ENCODE data around the gene ZNF827. TPM values are rescaled to one million over a fixed set of nuclear protein-coding genes. Genes with fewer than 3 reads are reported as not detected.

The ZNF827 gene
- total and polyA plus RNA-seq, 2 of the 8 experiments (the other 6 are each of a cell fraction or from before 2014, with no cell fraction given): 25.3 to 26.2 TPM

DNA sequence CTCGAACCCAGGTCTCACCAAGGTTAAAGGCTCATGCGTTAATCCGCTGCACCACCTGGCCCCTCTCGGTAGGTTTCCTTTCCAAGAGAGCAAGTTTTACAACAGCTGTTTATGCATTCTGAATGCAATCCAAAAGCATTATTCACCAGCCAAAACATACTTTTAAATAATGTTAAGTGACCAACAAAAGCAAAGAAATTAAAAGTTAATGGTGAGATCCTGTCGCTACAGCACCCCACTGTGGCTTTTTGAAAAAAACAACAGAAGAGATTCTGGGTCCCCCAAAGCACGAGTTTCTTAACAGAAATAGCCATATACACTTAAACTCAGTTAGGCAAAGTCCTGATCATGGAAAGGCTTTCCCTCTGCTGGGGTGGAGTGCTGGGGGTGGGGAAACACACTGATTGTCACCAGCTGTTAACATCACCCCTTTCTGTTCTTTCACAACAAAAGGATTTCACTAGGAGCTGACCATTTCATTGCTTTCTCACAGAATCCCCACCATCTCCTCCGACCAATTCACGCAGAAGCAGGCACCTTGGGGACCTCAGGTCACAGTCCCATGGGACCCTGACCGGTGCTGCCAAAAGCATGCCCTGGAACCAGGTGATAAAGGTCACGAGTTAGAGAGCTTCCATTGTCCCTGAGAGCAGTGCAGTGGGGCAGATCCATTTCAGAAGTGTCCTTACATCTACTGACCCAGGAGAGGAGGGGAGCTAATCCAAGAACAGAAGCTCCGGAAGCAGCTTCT is 51.2 kb downstream of the ZNF827 start (continued):
- TF ChIP-seq, protein P1, sequence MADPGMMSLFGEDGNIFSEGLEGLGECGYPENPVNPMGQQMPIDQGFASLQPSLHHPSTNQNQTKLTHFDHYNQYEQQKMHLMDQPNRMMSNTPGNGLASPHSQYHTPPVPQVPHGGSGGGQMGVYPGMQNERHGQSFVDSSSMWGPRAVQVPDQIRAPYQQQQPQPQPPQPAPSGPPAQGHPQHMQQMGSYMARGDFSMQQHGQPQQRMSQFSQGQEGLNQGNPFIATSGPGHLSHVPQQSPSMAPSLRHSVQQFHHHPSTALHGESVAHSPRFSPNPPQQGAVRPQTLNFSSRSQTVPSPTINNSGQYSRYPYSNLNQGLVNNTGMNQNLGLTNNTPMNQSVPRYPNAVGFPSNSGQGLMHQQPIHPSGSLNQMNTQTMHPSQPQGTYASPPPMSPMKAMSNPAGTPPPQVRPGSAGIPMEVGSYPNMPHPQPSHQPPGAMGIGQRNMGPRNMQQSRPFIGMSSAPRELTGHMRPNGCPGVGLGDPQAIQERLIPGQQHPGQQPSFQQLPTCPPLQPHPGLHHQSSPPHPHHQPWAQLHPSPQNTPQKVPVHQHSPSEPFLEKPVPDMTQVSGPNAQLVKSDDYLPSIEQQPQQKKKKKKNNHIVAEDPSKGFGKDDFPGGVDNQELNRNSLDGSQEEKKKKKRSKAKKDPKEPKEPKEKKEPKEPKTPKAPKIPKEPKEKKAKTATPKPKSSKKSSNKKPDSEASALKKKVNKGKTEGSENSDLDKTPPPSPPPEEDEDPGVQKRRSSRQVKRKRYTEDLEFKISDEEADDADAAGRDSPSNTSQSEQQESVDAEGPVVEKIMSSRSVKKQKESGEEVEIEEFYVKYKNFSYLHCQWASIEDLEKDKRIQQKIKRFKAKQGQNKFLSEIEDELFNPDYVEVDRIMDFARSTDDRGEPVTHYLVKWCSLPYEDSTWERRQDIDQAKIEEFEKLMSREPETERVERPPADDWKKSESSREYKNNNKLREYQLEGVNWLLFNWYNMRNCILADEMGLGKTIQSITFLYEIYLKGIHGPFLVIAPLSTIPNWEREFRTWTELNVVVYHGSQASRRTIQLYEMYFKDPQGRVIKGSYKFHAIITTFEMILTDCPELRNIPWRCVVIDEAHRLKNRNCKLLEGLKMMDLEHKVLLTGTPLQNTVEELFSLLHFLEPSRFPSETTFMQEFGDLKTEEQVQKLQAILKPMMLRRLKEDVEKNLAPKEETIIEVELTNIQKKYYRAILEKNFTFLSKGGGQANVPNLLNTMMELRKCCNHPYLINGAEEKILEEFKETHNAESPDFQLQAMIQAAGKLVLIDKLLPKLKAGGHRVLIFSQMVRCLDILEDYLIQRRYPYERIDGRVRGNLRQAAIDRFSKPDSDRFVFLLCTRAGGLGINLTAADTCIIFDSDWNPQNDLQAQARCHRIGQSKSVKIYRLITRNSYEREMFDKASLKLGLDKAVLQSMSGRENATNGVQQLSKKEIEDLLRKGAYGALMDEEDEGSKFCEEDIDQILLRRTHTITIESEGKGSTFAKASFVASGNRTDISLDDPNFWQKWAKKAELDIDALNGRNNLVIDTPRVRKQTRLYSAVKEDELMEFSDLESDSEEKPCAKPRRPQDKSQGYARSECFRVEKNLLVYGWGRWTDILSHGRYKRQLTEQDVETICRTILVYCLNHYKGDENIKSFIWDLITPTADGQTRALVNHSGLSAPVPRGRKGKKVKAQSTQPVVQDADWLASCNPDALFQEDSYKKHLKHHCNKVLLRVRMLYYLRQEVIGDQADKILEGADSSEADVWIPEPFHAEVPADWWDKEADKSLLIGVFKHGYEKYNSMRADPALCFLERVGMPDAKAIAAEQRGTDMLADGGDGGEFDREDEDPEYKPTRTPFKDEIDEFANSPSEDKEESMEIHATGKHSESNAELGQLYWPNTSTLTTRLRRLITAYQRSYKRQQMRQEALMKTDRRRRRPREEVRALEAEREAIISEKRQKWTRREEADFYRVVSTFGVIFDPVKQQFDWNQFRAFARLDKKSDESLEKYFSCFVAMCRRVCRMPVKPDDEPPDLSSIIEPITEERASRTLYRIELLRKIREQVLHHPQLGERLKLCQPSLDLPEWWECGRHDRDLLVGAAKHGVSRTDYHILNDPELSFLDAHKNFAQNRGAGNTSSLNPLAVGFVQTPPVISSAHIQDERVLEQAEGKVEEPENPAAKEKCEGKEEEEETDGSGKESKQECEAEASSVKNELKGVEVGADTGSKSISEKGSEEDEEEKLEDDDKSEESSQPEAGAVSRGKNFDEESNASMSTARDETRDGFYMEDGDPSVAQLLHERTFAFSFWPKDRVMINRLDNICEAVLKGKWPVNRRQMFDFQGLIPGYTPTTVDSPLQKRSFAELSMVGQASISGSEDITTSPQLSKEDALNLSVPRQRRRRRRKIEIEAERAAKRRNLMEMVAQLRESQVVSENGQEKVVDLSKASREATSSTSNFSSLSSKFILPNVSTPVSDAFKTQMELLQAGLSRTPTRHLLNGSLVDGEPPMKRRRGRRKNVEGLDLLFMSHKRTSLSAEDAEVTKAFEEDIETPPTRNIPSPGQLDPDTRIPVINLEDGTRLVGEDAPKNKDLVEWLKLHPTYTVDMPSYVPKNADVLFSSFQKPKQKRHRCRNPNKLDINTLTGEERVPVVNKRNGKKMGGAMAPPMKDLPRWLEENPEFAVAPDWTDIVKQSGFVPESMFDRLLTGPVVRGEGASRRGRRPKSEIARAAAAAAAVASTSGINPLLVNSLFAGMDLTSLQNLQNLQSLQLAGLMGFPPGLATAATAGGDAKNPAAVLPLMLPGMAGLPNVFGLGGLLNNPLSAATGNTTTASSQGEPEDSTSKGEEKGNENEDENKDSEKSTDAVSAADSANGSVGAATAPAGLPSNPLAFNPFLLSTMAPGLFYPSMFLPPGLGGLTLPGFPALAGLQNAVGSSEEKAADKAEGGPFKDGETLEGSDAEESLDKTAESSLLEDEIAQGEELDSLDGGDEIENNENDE (IDR thresholded peaks at IDR 0.05; ENCODE audit: insufficient replicate concordance, low read length): peak; percentile 62
- TF ChIP-seq, protein P2, sequence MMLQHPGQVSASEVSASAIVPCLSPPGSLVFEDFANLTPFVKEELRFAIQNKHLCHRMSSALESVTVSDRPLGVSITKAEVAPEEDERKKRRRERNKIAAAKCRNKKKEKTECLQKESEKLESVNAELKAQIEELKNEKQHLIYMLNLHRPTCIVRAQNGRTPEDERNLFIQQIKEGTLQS (IDR thresholded peaks at IDR 0.05; ENCODE audit: insufficient read depth, low read depth, low read length): no peak

All from H1 (cell line).